Neural cell (in vitro differentiated cells): ENCODE results near the gene ADAM11. TPM values are rescaled to one million over a fixed set of nuclear protein-coding genes. Genes with fewer than 3 reads are reported as not detected.

Experiments
- H2AFZ ChIP-seq: fragments of 200-600, 300-800 bp; sonication (generic), shearing (Covaris generic); 2 replicates; pipeline ENCODE4 v1.6.0; 2014; ENCODE audit warnings: low read depth, mild to moderate bottlenecking, antibody characterized with exemption, low read length, moderate library complexity
- H3F3A ChIP-seq: fragments of 200-600 bp; shearing (Covaris generic); 2 replicates; pipeline ENCODE4 v1.6.1; 2016; ENCODE audit warnings: mild to moderate bottlenecking, moderate library complexity, mixed read lengths, antibody characterized with exemption, low read length; ENCODE audit not compliant: insufficient read depth, poor library complexity, severe bottlenecking
- H3K27ac ChIP-seq: fragments of 200-600, 300-800 bp; sonication (generic), shearing (Covaris generic); 2 replicates; pipeline ENCODE4 v1.5.1; 2014; ENCODE audit warnings: mild to moderate bottlenecking, low read length, moderate library complexity
- H3K27me3 ChIP-seq: fragments of 300-800, 200-600 bp; sonication (generic), shearing (Covaris generic); 2 replicates; pipeline ENCODE4 v1.6.0; 2014; ENCODE audit warnings: mild to moderate bottlenecking, low read depth, low read length, moderate library complexity; ENCODE audit not compliant: insufficient read depth
- H3K36me3 ChIP-seq: fragments of 300-800, 200-600 bp; sonication (generic), shearing (Covaris generic); 2 replicates; pipeline ENCODE4 v1.5.1; 2014; ENCODE audit warnings: mild to moderate bottlenecking, antibody characterized with exemption, low read length, moderate library complexity; ENCODE audit not compliant: insufficient read depth
- H3K4me2 ChIP-seq: fragments of 300-800, 200-600 bp; sonication (generic), shearing (Covaris generic); 2 replicates; pipeline ENCODE4 v1.6.0; 2014; ENCODE audit warnings: mild to moderate bottlenecking, low read length
- H3K4me3 ChIP-seq: fragments of 300-800, 200-600 bp; sonication (generic), shearing (Covaris generic); 2 replicates; pipeline ENCODE4 v1.5.1; 2014; ENCODE audit warnings: mild to moderate bottlenecking, low read length, moderate library complexity
- H3K79me2 ChIP-seq: fragments of 200-600 bp; shearing (Covaris generic); replicated peaks from 2 replicates; pipeline ENCODE4 v1.6.0; 2014; ENCODE audit warnings: mild to moderate bottlenecking, low read length, moderate library complexity; ENCODE audit not compliant: insufficient read depth
- H3K9ac ChIP-seq: fragments of 300-800, 200-600 bp; sonication (generic), shearing (Covaris generic); 2 replicates; pipeline ENCODE4 v1.6.1; 2016; ENCODE audit warnings: mild to moderate bottlenecking, low read length, mixed read lengths
- H3K9me2 ChIP-seq: fragments of 200-600 bp; shearing (Covaris generic); 2 replicates; pipeline ENCODE4 v1.6.1; 2016; ENCODE audit warnings: mild to moderate bottlenecking, low read length, mixed read lengths; ENCODE audit not compliant: insufficient read depth
- H3K9me3 ChIP-seq: fragments of 200-600, 300-800 bp; sonication (generic), shearing (Covaris generic); 2 replicates; pipeline ENCODE4 v1.6.1; 2016; ENCODE audit warnings: mild to moderate bottlenecking, mixed run types, low read length, moderate library complexity, mixed read lengths
- H4K20me1 ChIP-seq: fragments of 200-600 bp; shearing (Covaris generic); 2 replicates; pipeline ENCODE4 v1.6.1; 2016; ENCODE audit warnings: mild to moderate bottlenecking, mixed run types; ENCODE audit not compliant: insufficient read depth
- CTCF ChIP-seq: fragments of 450-650 bp; IDR thresholded peaks from 2 replicates; pipeline ENCODE4 v1.5.1; 2014; ENCODE audit warnings: antibody characterized with exemption, mild to moderate bottlenecking, moderate library complexity; ENCODE audit not compliant: poor library complexity, severe bottlenecking
- EP300 ChIP-seq: fragments of 450-650 bp; conservative IDR thresholded peaks from 2 replicates; pipeline ENCODE4 v1.6.1; 2014; ENCODE audit warnings: antibody characterized with exemption, mild to moderate bottlenecking, moderate library complexity; ENCODE audit not compliant: poor library complexity, severe bottlenecking
- EZH2 ChIP-seq: fragments of 200-600, 300-800 bp; shearing (Covaris generic), sonication (generic); IDR thresholded peaks from 2 replicates; pipeline ENCODE4 v1.6.1; 2014; ENCODE audit warnings: antibody characterized with exemption, low read length, borderline replicate concordance, mild to moderate bottlenecking; ENCODE audit not compliant: insufficient read depth, poor library complexity, severe bottlenecking
- MXI1 ChIP-seq: fragments of 450-650 bp; conservative IDR thresholded peaks from 2 replicates; pipeline ENCODE4 v1.6.1; 2014; ENCODE audit warnings: antibody characterized with exemption, mild to moderate bottlenecking; ENCODE audit not compliant: poor library complexity, severe bottlenecking
- POLR2AphosphoS5 ChIP-seq: IDR thresholded peaks from 2 replicates; pipeline ENCODE4 v1.6.1; 2012
- RAD21 ChIP-seq: fragments of 450-650 bp; conservative IDR thresholded peaks from 2 replicates; pipeline ENCODE4 v1.6.1; 2014; ENCODE audit warnings: antibody characterized with exemption, mild to moderate bottlenecking, moderate library complexity
- REST ChIP-seq: IDR thresholded peaks from 2 replicates; pipeline ENCODE4 v1.6.1; 2012; ENCODE audit warnings: borderline replicate concordance
- SMC3 ChIP-seq: fragments of 450-650 bp; conservative IDR thresholded peaks from 2 replicates; pipeline ENCODE4 v1.6.1; 2014; ENCODE audit warnings: antibody characterized with exemption, mild to moderate bottlenecking, moderate library complexity; ENCODE audit not compliant: poor library complexity
- TAF1 ChIP-seq: IDR thresholded peaks from 2 replicates; pipeline ENCODE4 v1.6.1; 2012; ENCODE audit warnings: low read depth
- polyA plus RNA-seq: library from polyadenylated mRNA; depleted of rRNA; stranded (reverse); fragments of >200 nt; gene quantifications from 2 replicates; pipeline ENCODE4 v1.2.3, GENCODE V29; 2014

Gene ADAM11
- polyA plus RNA-seq, 1 donor from 2014 or later = 25.8 TPM

DNA sequence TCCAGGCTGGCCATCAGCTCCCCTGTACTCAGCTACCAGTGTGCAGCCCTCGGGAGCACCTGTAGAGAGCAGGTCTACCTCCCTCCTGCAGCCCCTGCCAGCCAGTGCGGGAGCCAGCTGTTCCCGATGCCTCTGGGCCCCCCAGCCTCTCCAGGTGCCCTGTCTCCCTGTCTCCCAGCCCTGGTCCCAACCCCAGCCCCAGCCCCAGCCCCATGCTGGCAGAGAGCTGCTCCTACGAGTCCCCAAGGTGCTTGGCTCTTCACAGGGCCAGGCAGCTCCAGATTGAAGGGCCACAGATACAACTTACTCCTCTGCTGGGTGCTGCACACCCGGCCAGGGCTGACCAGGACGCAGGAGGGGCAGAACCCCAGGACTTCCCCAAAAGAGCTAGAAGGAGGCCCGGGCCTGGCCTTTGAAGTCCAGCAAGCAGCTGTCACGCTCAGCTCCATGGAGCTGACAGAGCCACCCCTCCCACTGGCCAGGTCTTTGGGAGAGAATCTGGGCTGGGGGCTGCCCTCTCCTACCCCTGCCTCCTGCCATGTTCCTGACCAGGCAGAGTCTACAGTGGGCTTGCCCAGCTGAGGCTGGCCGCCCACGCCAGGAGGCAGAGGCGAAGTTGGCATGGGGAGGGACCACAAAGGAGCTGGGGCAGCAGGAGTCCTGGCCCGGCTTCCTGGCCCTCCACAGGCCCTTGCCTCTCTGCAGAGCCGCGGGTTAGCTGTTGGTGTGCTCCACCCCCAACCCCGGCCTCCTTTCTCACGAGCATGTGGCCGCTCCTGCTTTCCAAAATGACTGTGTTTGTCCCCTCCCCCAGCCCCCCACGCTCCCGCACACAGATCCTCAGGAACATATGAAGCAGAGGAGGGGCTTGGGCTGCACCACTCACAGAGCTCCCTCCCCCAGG lies 9.5 kb upstream of the ADAM11 start:
- Histone ChIP-seq H3K79me2 (no peaks in the 10 kb centered on the region), H3K9me3 (no peaks in the 10 kb centered on the region), H3K4me3 (no peak overlapping the region), H3K9ac (no peak overlapping the region), H4K20me1 (no peaks in the 10 kb centered on the region), H3K4me2 (no peak overlapping the region), H3K27me3 (no peaks in the 10 kb centered on the region), H3K27ac (no peak overlapping the region), H2AFZ (no peak overlapping the region), H3K9me2 (no peaks in the 10 kb centered on the region), H3F3A (no peaks in the 10 kb centered on the region), H3K36me3 (no peaks in the 10 kb centered on the region)
- TF ChIP-seq EP300 (no peak), TAF1 (no peak), CTCF (no peak), REST (no peak), POLR2AphosphoS5 (no peak), MXI1 (no peak), RAD21 (no peak)

DNA sequence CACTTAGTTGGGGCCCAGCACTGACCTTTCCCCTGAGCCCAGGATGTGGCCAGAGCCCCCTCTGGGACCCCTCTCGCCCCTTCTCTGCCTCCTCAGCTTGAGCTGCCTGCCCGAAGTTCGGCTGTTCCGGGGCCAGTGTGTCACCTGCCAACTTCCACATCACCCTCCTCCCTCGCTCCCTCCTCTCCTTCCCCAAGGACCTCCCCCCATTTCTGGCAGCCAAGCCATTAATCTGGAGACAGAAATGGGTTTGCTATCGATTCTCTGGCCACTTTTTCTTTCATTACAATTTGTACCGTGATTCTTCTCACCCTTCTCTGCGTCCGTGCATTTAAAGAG lies 8.8 kb upstream of the ADAM11 start:
- Histone ChIP-seq H3F3A (no peaks in the 10 kb centered on the region), H3K9ac (no peak overlapping the region), H3K27ac (no peak overlapping the region), H3K9me3 (no peaks in the 10 kb centered on the region), H3K27me3 (no peaks in the 10 kb centered on the region), H3K79me2 (no peaks in the 10 kb centered on the region), H4K20me1 (no peaks in the 10 kb centered on the region), H3K4me3 (no peak overlapping the region), H3K9me2 (no peaks in the 10 kb centered on the region), H3K4me2 (no peak overlapping the region), H3K36me3 (no peaks in the 10 kb centered on the region), H2AFZ (no peak overlapping the region)
- TF ChIP-seq EP300 (no peak), SMC3 (no peak), TAF1 (no peak), MXI1 (no peak), RAD21 (no peak), CTCF (no peak), EZH2 (no peak), POLR2AphosphoS5 (no peak), REST (no peak)
